GM12873 (cell line): ENCODE results near the gene HAO2.

ENCODE experiments used
- CTCF ChIP-seq: IDR thresholded peaks from 2 replicates; pipeline ENCODE4 v1.5.1; 2012; ENCODE audit warnings: low read depth, mild to moderate bottlenecking, moderate library complexity, low read length, control low read depth; ENCODE audit not compliant: insufficient read depth; ENCODE audit errors: missing control alignments

HAO2 gene

GRCh38 chr1:119348941-119349340 is 19.6 kb upstream of the HAO2 start:
- TF ChIP-seq CTCF = no peak

- TF ChIP-seq CTCF = no peak
Measured at GRCh38 chr1:119351997-119352396, 16.6 kb upstream of the HAO2 start.

GRCh38 chr1:119353836-119354235 is 14.7 kb upstream of the HAO2 start:
- TF ChIP-seq CTCF = no peak

GRCh38 chr1:119358636-119359035 is 9.9 kb upstream of the HAO2 start:
- no peak for TF ChIP-seq CTCF

GRCh38 chr1:119359730-119360129 is 8.9 kb upstream of the HAO2 start:
- TF ChIP-seq CTCF = no peak

- no peak for TF ChIP-seq CTCF
Measured at GRCh38 chr1:119361205-119361604, 7.4 kb upstream of the HAO2 start.

- TF ChIP-seq CTCF = no peak
Measured at GRCh38 chr1:119361620-119362344, 6.8 kb upstream of the HAO2 start.
